Measurements from ENCODE around the gene ZNF711.

The ZNF711 gene

DNA sequence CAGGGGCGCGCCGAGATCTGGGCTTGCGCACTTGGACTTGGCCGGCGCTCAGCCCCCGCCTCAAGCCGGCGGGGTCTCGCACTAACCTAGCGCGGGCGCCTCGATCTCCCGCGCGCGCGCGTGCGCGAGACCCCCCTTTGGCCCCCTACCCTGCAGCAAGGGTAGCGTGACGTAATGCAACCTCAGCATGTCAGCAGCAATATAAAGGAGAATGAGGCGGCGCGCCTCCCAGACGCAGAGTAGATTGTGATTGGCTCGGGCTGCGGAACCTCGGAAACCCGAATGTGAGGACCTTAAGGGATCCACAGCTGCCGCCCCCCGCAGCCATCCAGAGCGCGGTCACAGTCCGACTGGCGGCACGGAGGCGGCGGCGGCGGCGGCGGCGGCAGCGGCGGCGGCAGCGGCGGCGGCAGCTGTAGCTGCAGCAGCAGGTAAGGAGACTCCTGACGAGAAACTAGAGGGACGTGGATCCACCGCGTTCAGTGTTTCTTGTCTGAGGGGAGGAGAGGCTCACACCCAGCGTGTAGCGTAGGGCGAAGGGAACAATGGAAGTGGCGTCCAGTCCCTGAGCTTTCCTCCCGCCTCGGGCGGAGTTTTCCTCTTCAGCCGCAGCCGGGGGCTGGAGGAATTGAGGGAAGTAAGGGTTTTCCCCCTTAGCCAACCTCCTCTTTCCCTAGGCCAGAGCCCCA is at the start of gene ZNF711, which contains the start of gene SATL1:
Gene ZNF711 (plus strand): TSS at position 231 of the 689 bp plus-strand sequence. CDS start 3,582 bp downstream, outside the sequence.
Gene SATL1 (minus strand): TSS at position 19 of the 689 bp plus-strand sequence. CDS start 134,811 bp downstream, outside the sequence.
- DNase-seq (ENCODE audit: extremely low spot score), result peak; percentile 52
- ChIA-PET POLR2A (interaction anchor here (0.7 kb wide), 1 partner anchor 11 kb away, joined by 3 read pairs; no protein-coding TSS in a partner anchor), CTCF (interaction anchor here (1.8 kb wide), 1 partner anchor 27 kb away, joined by 4 read pairs; no protein-coding TSS in a partner anchor)
- TF ChIP-seq FOXM1 (IDR thresholded peaks at IDR 0.05; ENCODE audit: borderline replicate concordance) (no peak), L3MBTL2 (conservative IDR thresholded peaks at IDR 0.05) (no peak), HDGF (IDR thresholded peaks at IDR 0.05; ENCODE audit: borderline replicate concordance) (no peak), FOXA1 (IDR thresholded peaks at IDR 0.05) (no peak), TARDBP (IDR thresholded peaks at IDR 0.05) (no peak), LEF1 (IDR thresholded peaks at IDR 0.05; ENCODE audit: borderline replicate concordance) (no peak), ZNF384 (IDR thresholded peaks at IDR 0.05) (no peak), BHLHE40 (IDR thresholded peaks at IDR 0.05; ENCODE audit: borderline replicate concordance) (no peak), SUZ12 (IDR thresholded peaks at IDR 0.05) (no peak), FOXK2 (IDR thresholded peaks at IDR 0.05) (no peak), ARNT (IDR thresholded peaks at IDR 0.05) (no peak), ELF4 (IDR thresholded peaks at IDR 0.05) (no peak), SP1 (IDR thresholded peaks at IDR 0.05) (no peak), CTBP1 (IDR thresholded peaks at IDR 0.05; ENCODE audit: borderline replicate concordance) (no peak)
- TF ChIP-seq, protein P1, sequence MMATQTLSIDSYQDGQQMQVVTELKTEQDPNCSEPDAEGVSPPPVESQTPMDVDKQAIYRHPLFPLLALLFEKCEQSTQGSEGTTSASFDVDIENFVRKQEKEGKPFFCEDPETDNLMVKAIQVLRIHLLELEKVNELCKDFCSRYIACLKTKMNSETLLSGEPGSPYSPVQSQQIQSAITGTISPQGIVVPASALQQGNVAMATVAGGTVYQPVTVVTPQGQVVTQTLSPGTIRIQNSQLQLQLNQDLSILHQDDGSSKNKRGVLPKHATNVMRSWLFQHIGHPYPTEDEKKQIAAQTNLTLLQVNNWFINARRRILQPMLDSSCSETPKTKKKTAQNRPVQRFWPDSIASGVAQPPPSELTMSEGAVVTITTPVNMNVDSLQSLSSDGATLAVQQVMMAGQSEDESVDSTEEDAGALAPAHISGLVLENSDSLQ (IDR thresholded peaks at IDR 0.05), result no peak

DNA sequence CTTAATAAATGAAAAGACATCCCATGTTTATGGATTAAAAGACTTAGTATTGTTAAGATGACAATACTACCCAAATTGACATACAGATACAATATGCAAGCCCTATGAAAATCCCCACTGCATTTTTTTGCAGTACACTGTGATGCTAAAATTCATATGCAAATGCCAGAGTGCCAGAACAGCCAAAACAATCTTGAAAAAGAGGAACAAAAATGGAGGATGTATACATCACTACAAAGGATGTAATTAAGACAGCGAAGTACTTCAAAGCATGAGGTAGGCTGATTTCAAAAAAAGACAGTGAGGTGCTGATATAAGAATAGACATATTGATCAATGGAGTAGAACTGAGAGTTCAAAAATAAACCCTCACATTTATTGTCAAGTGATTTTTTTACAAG is 47.5 kb upstream of the ZNF711 start:
- TF ChIP-seq TARDBP (IDR thresholded peaks at IDR 0.05) (no peak), ELF4 (IDR thresholded peaks at IDR 0.05) (no peak), FOXK2 (IDR thresholded peaks at IDR 0.05) (no peak), NFRKB (IDR thresholded peaks at IDR 0.05) (no peak), BHLHE40 (IDR thresholded peaks at IDR 0.05; ENCODE audit: borderline replicate concordance) (no peak), SP1 (IDR thresholded peaks at IDR 0.05) (no peak), LEF1 (IDR thresholded peaks at IDR 0.05; ENCODE audit: borderline replicate concordance) (no peak), FOXM1 (IDR thresholded peaks at IDR 0.05; ENCODE audit: borderline replicate concordance) (no peak), HDGF (IDR thresholded peaks at IDR 0.05; ENCODE audit: borderline replicate concordance) (no peak), CTBP1 (IDR thresholded peaks at IDR 0.05; ENCODE audit: borderline replicate concordance) (no peak), FOXA1 (IDR thresholded peaks at IDR 0.05) (no peak), ARNT (IDR thresholded peaks at IDR 0.05) (no peak), ZNF384 (IDR thresholded peaks at IDR 0.05) (no peak), L3MBTL2 (conservative IDR thresholded peaks at IDR 0.05) (no peak), SUZ12 (IDR thresholded peaks at IDR 0.05) (no peak)
- TF ChIP-seq, protein P1 (IDR thresholded peaks at IDR 0.05), result no peak
- no peak for DNase-seq (ENCODE audit: extremely low spot score)
- ChIA-PET CTCF (no interaction called here), POLR2A (no interaction called here)

DNA sequence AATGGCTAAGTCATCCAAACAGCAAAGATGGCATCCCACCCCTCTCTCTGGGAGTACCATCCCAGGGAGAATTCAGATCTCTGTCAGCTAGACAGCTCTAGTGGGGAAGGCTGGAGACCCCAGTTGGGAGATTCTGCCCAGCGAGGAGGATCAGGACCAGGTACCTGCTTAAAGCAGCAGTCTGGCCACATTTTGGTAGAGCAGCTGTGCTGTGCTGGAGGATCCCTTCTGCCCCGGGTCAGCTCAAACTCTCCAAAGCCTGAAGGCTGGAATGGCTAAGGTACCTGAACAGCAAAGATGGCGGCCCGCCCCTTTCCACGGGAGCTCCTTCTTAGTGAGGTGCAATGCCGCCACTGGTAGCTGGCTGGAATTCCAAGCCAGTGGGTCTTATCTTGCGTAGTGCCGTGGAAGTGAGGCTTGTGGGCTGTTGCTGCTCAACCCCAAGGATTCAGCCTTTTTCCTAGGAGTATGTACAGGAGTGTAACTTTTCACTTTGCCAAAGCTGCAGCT is 40.3 kb upstream of the ZNF711 start:
- ChIA-PET CTCF (no interaction called here), POLR2A (no interaction called here)
- no peak for DNase-seq (ENCODE audit: extremely low spot score)
- TF ChIP-seq FOXM1 (IDR thresholded peaks at IDR 0.05; ENCODE audit: borderline replicate concordance), result no peak

DNA sequence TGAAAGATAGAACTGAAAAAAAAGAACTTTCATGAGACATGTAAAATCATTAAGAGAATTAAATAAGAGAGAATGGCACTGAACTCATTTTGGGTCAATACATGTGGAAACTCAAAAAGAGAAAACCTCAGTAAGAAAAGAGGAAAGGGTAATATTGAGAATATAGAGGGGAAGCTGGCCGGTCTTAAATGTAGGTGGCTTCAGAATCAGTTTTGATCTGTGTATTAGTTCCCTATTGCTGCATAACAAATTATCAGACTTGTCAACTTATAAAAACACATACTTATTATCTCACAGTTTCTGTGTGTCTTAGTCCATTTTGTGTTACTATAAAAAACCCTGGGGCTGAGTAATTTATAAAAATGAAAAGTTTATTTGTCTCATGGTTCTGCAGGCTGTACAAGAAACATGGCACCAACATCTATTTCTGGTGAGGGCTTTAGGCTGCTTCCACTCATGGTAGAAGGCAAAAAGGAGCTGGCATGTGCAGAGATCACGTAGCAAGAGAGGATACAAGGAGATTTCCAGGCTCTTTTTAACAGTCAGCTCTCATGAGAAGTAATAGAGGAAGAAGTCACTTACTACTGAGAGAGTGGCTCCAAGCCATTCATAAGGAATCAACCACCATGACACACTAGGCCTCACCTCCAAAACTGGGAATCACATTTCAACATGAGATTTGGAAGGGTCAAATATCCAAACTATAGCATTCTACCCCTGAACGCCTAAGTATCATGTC is 29.8 kb upstream of the ZNF711 start:
- TF ChIP-seq ZNF384 (IDR thresholded peaks at IDR 0.05), result no peak
- no peak for TF ChIP-seq SP1 (IDR thresholded peaks at IDR 0.05)
- no peak for TF ChIP-seq ELF4 (IDR thresholded peaks at IDR 0.05)
- no peak for TF ChIP-seq NFRKB (IDR thresholded peaks at IDR 0.05)
- no peak for TF ChIP-seq SUZ12 (IDR thresholded peaks at IDR 0.05)
- no peak for TF ChIP-seq TARDBP (IDR thresholded peaks at IDR 0.05)
- no peak for TF ChIP-seq FOXA1 (IDR thresholded peaks at IDR 0.05)
- TF ChIP-seq CTBP1 (IDR thresholded peaks at IDR 0.05; ENCODE audit: borderline replicate concordance), result no peak
- TF ChIP-seq HDGF (IDR thresholded peaks at IDR 0.05; ENCODE audit: borderline replicate concordance), result no peak
- CTCF ChIA-PET, result no interaction called here
- POLR2A ChIA-PET, result no interaction called here
- DNase-seq (ENCODE audit: extremely low spot score), result no peak

DNA sequence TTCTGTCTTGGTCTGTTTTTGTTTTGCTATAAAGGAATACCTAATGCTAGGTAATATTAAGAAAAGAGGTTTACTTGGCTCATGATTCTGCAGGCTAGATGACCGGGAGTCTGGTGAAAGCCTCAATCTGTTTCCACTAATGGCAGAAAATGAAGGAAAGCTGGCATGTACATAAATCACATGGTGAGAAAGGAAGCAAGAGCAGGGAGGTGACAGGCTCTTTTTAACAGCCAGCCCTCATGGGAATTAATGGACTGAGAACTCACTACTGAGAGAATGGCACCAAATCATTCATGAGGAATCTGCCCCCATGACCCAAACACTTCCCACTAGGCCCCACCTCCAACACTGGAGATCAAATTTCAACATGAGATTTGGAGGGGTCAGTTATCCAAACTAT is 27.8 kb upstream of the ZNF711 start:
- DNase-seq (ENCODE audit: extremely low spot score), result no peak
- CTCF ChIA-PET, result no interaction called here
- TF ChIP-seq LEF1 (IDR thresholded peaks at IDR 0.05; ENCODE audit: borderline replicate concordance) (no peak), ELF4 (IDR thresholded peaks at IDR 0.05) (no peak), TARDBP (IDR thresholded peaks at IDR 0.05) (no peak), FOXK2 (IDR thresholded peaks at IDR 0.05) (no peak), NFRKB (IDR thresholded peaks at IDR 0.05) (no peak), ZNF384 (IDR thresholded peaks at IDR 0.05) (no peak), SUZ12 (IDR thresholded peaks at IDR 0.05) (no peak), L3MBTL2 (conservative IDR thresholded peaks at IDR 0.05) (no peak), BHLHE40 (IDR thresholded peaks at IDR 0.05; ENCODE audit: borderline replicate concordance) (no peak), HDGF (IDR thresholded peaks at IDR 0.05; ENCODE audit: borderline replicate concordance) (no peak), FOXA1 (IDR thresholded peaks at IDR 0.05) (no peak), FOXM1 (IDR thresholded peaks at IDR 0.05; ENCODE audit: borderline replicate concordance) (no peak), CTBP1 (IDR thresholded peaks at IDR 0.05; ENCODE audit: borderline replicate concordance) (no peak), ARNT (IDR thresholded peaks at IDR 0.05) (no peak), SP1 (IDR thresholded peaks at IDR 0.05) (no peak)
- TF ChIP-seq, protein P1 (IDR thresholded peaks at IDR 0.05), result no peak
- POLR2A ChIA-PET, result no interaction called here
